Measurements from ENCODE around the gene MED15.

DNA sequence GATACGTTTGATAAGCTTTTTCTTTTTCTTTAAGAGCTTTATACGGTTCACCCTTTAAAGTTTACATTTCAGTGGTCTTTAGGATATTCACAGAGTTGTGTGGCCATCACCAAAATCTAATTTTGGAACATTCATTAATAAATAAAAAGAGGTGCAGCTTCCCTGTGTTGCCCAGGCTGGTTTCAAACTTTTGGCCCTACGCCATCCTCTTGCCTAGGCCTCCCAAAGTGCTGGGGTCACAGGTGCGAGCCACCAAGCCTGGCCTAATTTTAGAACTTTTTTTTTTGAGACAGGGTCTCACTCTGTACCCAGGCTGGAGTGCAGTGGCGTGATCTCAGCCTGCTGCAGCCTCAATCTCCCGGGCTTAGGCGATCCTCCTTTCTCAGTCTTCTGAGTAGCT is 30.6 kb downstream of the MED15 start:
- TF ChIP-seq, protein P1, sequence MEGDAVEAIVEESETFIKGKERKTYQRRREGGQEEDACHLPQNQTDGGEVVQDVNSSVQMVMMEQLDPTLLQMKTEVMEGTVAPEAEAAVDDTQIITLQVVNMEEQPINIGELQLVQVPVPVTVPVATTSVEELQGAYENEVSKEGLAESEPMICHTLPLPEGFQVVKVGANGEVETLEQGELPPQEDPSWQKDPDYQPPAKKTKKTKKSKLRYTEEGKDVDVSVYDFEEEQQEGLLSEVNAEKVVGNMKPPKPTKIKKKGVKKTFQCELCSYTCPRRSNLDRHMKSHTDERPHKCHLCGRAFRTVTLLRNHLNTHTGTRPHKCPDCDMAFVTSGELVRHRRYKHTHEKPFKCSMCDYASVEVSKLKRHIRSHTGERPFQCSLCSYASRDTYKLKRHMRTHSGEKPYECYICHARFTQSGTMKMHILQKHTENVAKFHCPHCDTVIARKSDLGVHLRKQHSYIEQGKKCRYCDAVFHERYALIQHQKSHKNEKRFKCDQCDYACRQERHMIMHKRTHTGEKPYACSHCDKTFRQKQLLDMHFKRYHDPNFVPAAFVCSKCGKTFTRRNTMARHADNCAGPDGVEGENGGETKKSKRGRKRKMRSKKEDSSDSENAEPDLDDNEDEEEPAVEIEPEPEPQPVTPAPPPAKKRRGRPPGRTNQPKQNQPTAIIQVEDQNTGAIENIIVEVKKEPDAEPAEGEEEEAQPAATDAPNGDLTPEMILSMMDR (IDR thresholded peaks at IDR 0.05; ENCODE audit: borderline replicate concordance, extremely low read depth, low read length, poor library complexity, severe bottlenecking), result no peak
- TF ChIP-seq EZH2 (IDR thresholded peaks at IDR 0.05; ENCODE audit: borderline replicate concordance, low read depth, low read length, severe bottlenecking), result no peak
